Dedifferentiated amniotic fluid mesenchymal stem cell (primary cell): ENCODE results near the gene ERBIN.
"Not testable (repeated sequence)": the region's sequence is repeated elsewhere in the genome, so short reads cannot be mapped to it uniquely, and the experiment has no call there.

Experiments used
- DNase-seq: peaks from one replicate; pipeline ENCODE4 v3.0.0-alpha.2; 2016; ENCODE audit errors: extremely low spot score

The ERBIN gene

DNA sequence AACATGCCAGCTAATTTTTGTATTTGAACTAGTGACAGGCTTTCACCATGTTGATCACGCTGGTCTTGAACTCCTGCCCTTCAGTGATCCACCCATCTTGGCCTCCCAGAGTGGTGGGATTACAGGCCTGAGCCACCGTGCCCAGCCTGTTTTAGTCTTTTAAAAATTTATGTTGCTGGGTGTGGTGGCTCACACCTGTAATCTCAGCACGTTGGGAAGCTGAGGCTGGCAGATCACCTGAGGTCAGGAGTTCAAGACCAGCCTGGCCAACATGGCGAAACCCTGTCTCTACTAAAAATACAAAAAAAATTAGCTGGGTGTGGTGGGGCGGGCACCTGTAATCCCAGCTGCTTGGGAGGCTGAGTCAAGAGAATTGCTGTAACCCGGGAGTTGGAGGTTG lies 10.7 kb upstream of the ERBIN start:
- not testable (repeated sequence) for DNase-seq

DNA sequence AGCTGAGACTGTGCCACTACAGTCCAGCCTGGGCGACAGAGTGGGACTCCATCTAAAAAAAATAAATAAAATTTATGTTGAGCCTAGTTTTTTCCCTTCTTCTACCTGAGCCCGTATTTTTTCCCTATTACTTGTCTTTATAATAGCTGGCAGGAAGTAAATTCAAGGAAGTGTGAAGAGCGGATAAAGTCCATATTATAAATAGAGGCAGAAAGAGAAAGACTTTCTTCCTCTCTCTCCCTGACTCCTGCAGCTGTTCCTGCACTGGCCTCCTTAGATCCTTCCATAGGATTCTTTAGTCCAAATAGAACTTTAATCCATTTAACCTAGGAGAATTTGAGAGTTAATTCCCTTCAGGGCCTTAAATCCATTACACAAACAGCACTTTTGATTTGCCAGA lies 10.3 kb upstream of the ERBIN start:
- no peak for DNase-seq

DNA sequence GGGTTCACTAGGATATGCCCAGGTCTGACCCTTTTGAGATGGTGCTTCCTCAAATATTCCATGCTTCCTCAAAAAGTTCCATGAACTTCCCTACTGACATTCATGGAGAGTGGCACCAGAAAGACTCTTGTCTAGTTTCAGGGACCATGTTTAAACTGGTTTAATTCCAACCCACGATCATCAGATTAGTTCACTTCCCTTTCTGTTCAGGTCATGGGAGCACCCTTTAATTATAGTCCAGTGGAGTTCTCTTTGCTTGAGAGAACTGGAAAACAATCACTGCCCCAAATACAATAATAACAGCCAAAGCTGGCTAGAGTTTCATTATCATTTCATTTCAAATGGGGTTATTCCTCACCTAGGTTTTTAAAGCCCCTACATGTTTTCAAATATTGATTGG lies 9.7 kb upstream of the ERBIN start:
- no peak for DNase-seq

DNA sequence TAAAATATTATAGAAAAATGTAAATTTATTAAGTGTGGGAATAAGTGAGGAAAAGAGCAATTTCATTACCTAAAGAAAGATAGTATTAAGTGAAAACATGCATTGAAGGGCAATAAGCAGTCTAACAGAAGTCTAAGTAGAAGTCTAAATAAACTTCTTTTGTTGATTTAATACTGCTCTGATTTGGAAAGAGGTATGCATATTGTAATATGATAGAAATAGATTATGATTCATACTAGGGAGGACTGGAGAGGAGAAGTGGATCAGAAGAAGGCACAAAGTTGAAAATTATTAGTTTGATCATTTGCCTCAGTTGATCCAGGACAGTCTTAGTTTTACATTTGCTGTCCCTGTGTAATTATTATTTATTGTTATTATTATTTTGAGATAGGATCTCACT lies 6.6 kb upstream of the ERBIN start:
- DNase-seq: peak; percentile 67

GRCh38 chr5:65923339-65923738 lies 3.0 kb upstream of the ERBIN start:
- no peak for DNase-seq

DNA sequence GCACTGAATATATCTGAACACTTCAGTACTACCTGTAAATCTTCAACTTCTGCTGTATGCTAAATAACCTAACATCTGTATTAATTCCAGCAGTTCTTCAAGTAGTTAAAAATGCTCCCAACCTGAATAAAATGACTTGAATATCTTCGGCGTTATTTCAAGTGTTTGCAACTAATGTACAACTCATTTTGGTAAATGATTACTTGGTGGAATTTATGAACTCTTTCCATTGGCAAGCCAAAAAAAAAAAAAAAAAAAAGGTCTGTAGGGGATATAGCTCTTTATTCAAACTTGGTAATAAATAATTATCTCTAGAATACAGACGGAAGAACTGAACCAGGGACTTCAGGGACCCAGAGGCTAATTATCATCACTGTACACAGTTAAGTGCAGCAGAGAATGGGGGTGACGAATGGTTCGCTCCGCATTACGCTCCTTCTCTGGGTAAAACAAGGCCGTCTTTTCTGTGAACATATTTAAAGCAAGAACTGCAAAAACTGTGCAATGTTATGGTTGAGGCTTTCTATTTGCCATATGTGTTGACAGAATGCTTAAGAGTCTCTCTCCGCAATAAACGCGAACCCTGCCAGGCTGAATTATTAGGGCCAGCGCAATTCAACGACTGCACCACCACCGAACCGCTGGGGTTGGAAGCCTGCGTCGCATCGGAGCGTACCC lies 1.9 kb upstream of the ERBIN start:
- DNase-seq: no peak

DNA sequence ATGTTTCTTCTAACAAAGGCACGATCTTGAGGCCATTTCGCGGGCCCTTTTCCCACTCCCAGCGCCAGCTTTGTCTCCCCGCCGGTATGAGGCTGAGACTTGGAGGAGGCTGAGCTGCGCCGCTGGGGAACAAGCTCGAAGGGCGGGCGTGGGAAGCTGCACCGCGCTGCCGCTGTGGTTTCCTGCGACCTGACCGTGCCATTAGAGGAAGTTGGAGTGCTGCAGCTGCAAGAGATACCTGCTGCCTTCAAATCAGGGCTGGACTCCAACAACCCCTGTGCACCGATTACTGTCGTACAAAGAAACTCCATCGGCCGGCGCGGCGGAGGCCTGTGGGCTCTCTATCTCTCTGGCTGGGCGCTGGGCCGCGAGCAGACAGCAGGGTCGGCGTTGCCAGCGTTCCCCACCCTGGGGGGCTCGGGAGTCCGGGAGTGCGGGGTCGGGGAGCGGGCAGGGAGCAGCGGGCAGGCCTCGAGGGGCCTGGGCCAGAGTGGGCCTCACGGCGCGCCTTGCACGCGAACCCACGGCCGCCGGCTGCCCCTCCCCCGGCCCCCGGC lies 1.3 kb upstream of the ERBIN start:
- DNase-seq: peak; percentile 51

- DNase-seq: peak; percentile 85
These were observed 637 bp upstream of the ERBIN start for GRCh38 chr5:65925601-65926275.

- DNase-seq: no peak
These were observed 518 bp downstream of the ERBIN start for GRCh38 chr5:65926893-65927292.

DNA sequence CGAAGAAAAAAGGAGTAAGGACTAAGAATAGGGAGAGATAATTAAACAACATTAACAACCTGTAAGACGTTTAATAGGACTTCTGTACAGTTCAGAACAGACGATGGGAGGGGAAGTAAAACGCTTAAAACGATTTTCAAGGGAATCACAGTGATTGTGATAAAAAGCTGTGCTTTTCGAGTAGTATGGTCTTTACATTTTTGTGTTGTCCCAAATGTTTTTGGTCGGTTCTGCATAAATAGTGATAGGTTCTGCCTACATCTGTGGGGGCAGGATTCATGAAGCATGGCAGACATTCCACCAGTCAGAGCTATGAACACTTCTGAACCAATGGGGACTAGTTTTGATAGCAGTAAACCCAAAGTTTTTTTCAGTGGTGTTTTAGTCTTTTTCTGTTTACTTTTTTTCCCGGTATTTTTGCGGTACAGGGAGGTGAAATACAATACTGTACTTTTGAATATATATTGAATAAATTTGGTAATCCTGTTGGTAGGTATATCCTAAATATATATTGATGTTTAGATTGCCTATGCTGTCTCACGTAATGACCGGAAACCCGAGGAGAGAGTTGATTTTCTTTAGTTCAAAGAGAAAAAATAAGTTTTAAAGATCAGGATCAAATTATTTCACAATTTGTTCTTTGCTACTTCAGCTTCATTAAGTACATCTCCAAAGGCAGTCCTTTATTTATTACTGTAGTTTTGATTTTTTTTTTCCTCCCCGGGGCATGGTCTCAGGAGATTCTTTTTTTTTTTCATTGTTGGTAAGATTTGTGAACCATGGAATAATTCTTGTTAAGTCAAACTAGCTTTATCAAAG lies 1.3 kb downstream of the ERBIN start:
- DNase-seq: peak; percentile 72

DNA sequence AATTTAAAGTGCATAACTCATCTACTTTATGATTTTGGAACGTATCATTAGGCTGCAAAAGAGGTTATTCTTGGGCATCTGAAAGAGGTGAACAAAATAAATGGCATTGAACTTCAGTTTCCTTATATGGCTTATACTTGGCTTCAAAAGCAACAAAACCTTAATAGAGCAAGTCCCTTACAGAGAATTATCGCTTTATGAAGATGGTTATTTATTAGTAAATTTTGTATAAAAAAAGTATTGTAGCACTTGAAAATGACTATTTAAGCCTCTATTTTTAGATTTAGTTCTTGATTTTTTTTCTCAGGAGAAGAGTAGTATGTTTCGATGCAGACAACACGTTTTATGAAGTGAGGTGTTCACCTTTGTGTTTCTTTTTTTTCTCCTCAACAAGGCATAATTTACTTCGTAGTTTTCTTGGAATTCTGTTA lies 2.0 kb downstream of the ERBIN start:
- no peak for DNase-seq

DNA sequence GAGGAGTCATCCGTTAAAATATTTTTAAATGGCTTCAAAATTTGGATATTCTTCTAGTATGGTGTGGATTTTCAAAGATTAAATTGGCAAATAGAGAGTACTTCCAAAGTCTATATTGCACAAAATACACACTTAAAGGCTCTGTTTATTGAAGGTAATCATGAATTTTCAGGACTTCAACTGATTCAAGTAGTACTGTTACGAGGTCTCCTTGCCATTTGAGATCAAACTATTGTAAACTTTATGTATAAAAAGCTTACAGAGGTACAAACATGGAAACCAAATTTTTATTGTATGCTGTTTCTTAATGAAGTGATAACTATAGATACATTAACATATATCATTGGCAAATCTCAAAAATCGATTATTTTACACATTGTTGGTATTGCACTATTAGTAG lies 2.5 kb downstream of the ERBIN start:
- no peak for DNase-seq

- DNase-seq: no peak
These were observed 6.3 kb downstream of the ERBIN start for GRCh38 chr5:65932676-65933075.

DNA sequence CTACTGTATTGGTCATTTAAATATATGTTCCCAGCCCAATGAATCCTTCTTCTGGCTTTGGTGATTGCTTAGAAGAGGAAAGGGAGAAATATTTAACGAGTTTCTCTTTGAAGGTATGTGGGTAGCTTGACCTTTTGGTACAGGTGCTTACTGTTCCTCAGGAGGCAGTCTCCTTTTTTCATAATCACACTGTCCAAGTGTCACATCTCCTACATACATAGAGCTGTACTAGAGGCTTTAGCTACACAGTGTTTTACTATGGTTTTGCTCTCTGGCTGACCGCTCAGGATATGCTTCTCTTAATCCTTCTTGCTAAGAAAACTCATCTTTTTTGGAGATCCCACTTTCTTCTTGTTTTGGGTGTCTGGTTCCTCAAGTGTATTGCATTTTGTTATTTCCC lies 6.9 kb downstream of the ERBIN start:
- DNase-seq: no peak

GRCh38 chr5:65938256-65938655 lies 11.9 kb downstream of the ERBIN start:
- no peak for DNase-seq

- DNase-seq: no peak
These were observed 17.4 kb downstream of the ERBIN start for GRCh38 chr5:65943771-65944170.

GRCh38 chr5:65946198-65946745 lies 19.9 kb downstream of the ERBIN start:
- DNase-seq: no peak

DNA sequence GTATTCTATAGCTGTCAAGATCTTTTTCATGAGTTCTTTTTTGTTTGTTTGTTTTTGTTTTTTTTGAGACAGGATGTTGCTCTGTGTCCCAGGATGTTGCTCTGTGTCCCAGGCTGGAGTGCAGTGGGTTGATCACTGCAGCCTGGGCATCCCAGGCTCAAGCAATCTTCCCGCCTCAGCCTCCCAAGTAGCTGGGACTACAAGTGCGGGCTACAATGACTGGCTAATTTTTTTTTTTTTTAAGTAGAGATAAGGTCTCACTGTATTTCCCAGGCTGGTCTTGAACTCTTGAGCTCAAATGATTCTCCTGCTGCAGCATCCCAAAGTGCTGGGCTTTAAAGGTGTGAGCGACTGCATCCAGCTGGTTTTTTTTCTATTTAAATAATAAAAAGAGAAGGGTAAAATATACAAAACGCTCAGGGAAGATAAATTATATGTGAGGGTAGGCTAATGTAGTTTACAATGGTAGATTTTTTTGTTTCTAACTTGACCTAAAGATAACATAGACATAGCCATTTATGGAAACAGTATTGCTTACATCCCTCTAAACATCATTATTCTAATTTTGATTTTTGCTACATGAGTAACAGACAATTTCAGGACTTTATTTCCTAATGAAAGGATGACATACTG lies 21.9 kb downstream of the ERBIN start:
- DNase-seq: no peak

DNA sequence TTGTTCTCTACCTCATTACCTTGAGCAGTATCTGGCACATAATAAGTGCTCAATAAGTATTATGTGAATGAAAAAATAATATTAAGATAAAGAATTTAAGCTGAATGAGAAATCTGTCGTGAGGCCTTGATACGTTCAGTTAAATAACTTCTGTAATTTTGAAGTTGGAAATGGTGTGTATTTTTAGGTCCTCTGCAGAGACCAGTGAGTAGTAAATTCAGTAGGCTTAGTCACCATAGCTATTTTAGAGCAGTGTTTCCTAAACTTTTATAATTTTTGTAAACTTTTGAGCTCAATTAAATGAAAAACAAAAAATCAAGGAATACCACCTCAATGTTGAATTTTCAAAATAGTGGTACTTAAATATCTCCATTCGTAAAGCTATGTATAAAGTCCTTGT lies 25.0 kb downstream of the ERBIN start:
- DNase-seq: no peak

- DNase-seq: no peak
These were observed 25.9 kb downstream of the ERBIN start for GRCh38 chr5:65952259-65952658.

DNA sequence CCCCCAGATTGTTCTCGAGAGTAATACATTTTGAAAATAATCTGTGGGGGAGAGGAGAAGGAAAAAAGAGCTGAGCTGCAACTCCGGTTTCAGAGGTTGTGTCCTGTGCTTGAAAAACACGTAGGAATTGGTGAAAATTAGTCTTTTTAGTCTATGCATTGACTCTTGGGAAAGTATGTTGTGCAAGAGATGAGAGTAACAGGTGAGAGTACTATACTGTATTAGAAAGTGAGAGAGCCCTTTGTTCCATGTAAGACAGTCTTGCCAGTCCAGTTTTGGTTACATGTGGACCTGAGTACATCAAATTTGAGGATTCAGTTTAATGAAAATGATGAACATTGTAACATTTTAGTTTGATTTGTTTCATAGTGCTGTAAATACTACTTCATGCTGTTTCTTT lies 27.8 kb downstream of the ERBIN start:
- no peak for DNase-seq

DNA sequence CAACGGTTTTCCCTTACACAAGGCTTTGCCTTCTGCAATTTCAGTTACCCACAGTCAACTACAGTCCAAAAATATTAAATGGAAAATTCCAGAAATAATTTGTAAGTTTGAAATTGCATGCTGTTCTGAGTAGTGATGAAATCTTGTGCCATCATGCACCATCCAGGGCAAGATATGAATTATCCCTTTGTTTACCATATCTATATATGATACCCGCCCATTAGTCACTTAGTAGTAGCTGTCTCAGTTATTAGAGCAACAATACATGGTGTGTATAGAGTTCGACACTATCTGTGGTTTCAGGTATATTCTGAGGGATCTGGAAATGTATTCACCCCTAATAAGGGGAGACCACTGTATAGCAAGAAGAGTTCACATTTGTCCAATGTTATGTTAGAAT lies 29.4 kb downstream of the ERBIN start:
- no peak for DNase-seq
